Body of pancreas (tissue), 4 donors: ENCODE results near the gene NFYC. TPM values are rescaled to one million over a fixed set of nuclear protein-coding genes. Genes with fewer than 3 reads are reported as not detected.

Experiments
- ATAC-seq: fragments of 150-250 bp; one replicate; pipeline ENCODE4 v1.9.1; 2016
- DNase-seq, 4 donors: peaks; one replicate each; pipeline ENCODE4 v3.0.0-alpha.2; 2019
- H3K27ac ChIP-seq, 4 donors: fragments of 200-600 bp; sonication (generic); 1 replicate in 3 of 4; 2 replicates in 1 of 4; pipeline versions ENCODE4 v1.5.1 to v1.6.1; 2016 to 2019; ENCODE audit warnings: mild to moderate bottlenecking in 1 of 4, mixed read lengths in 1 of 4, moderate library complexity in 1 of 4
- H3K27me3 ChIP-seq, 2 donors: fragments of 200-600 bp; sonication (generic); one replicate each; pipeline ENCODE4 v1.6.0; 2016; ENCODE audit warnings: mild to moderate bottlenecking in 1 of 2
- H3K36me3 ChIP-seq, 2 donors: fragments of 200-600 bp; sonication (generic); replicated peaks in 1 of 2; 2 replicates each; pipeline ENCODE4 v1.5.1; 2016; ENCODE audit warnings: low read depth in 2 of 2; ENCODE audit not compliant: insufficient read depth in 1 of 2
- H3K4me1 ChIP-seq: fragments of 200-600 bp; sonication (generic); one replicate; pipeline ENCODE4 v1.6.0; 2016
- H3K4me3 ChIP-seq, 2 donors: fragments of 200-600 bp; sonication (generic); 1 replicate in 1 of 2; 2 replicates in 1 of 2; pipeline ENCODE4 v1.5.1; 2016 to 2019
- H3K9me3 ChIP-seq, 3 donors: fragments of 200-600 bp; sonication (generic); 1 replicate in 2 of 3; 2 replicates in 1 of 3; pipeline ENCODE4 v1.5.1; 2016
- CTCF ChIP-seq, 7 experiments: fragments of 450-650 bp in 4 of 7; fragments of 200-600 bp in 3 of 7; sonication (generic) in 3 of 7; IDR thresholded peaks; one replicate each; pipeline ENCODE4 v1.5.1; 2016 to 2019; ENCODE audit warnings: antibody characterized with exemption in 7 of 7
- POLR2A ChIP-seq, 3 donors: fragments of 450-650 bp; IDR thresholded peaks; one replicate each; pipeline ENCODE4 v1.6.1; 2016; ENCODE audit warnings: antibody characterized with exemption in 3 of 3, mild to moderate bottlenecking in 2 of 3
- WGBS, 2 donors: methylation state at CpG; one replicate each; pipeline ENCODE4 v1.1.5; 2017; 5-methylcytosine and 5-hydroxymethylcytosine counted together
- intact Hi-C: fragments of 100-400 bp; cut with DNase I; formaldehyde crosslinking; loops from one replicate; pipeline ENCODE4 v1.15.1; 2023
- total RNA-seq, 2 donors: library from RNA; depleted of rRNA; stranded (reverse); fragments of >200 nt; gene quantifications; one replicate each; pipeline ENCODE4 v1.1.0, GENCODE V29; 2016

NFYC gene
- total RNA-seq, 2 donors from 2014 or later = 37.2 to 44.9 TPM

- 76 to 78% methylated on average over 16 of the region's 16 CpGs for WGBS, 2 donors
- Histone ChIP-seq H3K4me1 (no peaks in the 10 kb centered on the region), H3K36me3 (no peaks in the 10 kb centered on the region), H3K9me3 (no peaks in the 10 kb centered on the region), H3K27me3 (no peaks in the 10 kb centered on the region), H3K4me3 (no peak overlapping the region), H3K27ac (no peak overlapping the region)
- intact Hi-C loops = no loop called here
- no peak for TF ChIP-seq CTCF (IDR thresholded peaks at IDR 0.05)
- TF ChIP-seq POLR2A (IDR thresholded peaks at IDR 0.05) = no peak
- ATAC-seq (no peak), DNase-seq (no peak)
These were observed 32.5 kb upstream of the NFYC start for GRCh38 chr1:40658751-40659648.

- Histone ChIP-seq H3K27me3 (no peaks in the 10 kb centered on the region), H3K36me3 (no peaks in the 10 kb centered on the region), H3K4me1 (no peaks in the 10 kb centered on the region), H3K4me3 (no peak overlapping the region), H3K27ac (no peak overlapping the region), H3K9me3 (no peaks in the 10 kb centered on the region)
- WGBS, 2 donors = 57 to 58% methylated on average over 7 of the region's 7 CpGs
- ATAC-seq (no peak), DNase-seq (no peak)
- intact Hi-C loops = no loop called here
- TF ChIP-seq CTCF (IDR thresholded peaks at IDR 0.05) (no peak), POLR2A (IDR thresholded peaks at IDR 0.05) (no peak)
These were observed 31.9 kb upstream of the NFYC start for GRCh38 chr1:40659649-40659947.

GRCh38 chr1:40661678-40662077 is 29.8 kb upstream of the NFYC start:
- H3K27me3 ChIP-seq = no peaks in the 10 kb centered on the region
- H3K4me1 ChIP-seq = peaks cover 8% of the 10 kb centered on the region
- no peak overlapping the region for H3K27ac ChIP-seq
- TF ChIP-seq CTCF (IDR thresholded peaks at IDR 0.05) = no peak
- TF ChIP-seq POLR2A (IDR thresholded peaks at IDR 0.05) = no peak
- no peaks in the 10 kb centered on the region for H3K9me3 ChIP-seq
- intact Hi-C loops = no loop called here
- H3K4me3 ChIP-seq = no peak overlapping the region
- 71 to 86% methylated on average over 5 of the region's 5 CpGs for WGBS, 2 donors
- ATAC-seq (no peak), DNase-seq (no peak)
- H3K36me3 ChIP-seq = no peaks in the 10 kb centered on the region

- no peak for DNase-seq
- H3K4me1 ChIP-seq = peaks cover 8% of the 10 kb centered on the region
- no peaks in the 10 kb centered on the region for H3K36me3 ChIP-seq
- H3K27me3 ChIP-seq = no peaks in the 10 kb centered on the region
- intact Hi-C loops = no loop called here
- TF ChIP-seq POLR2A (IDR thresholded peaks at IDR 0.05) (no peak), CTCF (IDR thresholded peaks at IDR 0.05) (no peak)
- no peak overlapping the region for H3K27ac ChIP-seq
- H3K9me3 ChIP-seq = no peaks in the 10 kb centered on the region
- H3K4me3 ChIP-seq = no peak overlapping the region
- 83 to 90% methylated on average over 6 of the region's 6 CpGs for WGBS, 2 donors
- ATAC-seq = no peak
These were observed 29.4 kb upstream of the NFYC start for GRCh38 chr1:40662151-40662550.

- TF ChIP-seq CTCF (IDR thresholded peaks at IDR 0.05) (no peak), POLR2A (IDR thresholded peaks at IDR 0.05) (no peak)
- WGBS, 2 donors = 85 to 93% methylated on average over 3 to 4 of the region's 4 CpGs
- no peak for DNase-seq
- Histone ChIP-seq H3K27me3 (no peaks in the 10 kb centered on the region), H3K27ac (no peak overlapping the region), H3K9me3 (no peaks in the 10 kb centered on the region), H3K4me3 (no peak overlapping the region), H3K4me1 (peaks cover 8% of the 10 kb centered on the region), H3K36me3 (no peaks in the 10 kb centered on the region)
- intact Hi-C loops = no loop called here
- ATAC-seq = no peak
These were observed 28.6 kb upstream of the NFYC start for GRCh38 chr1:40662864-40663263.
